K562 (cell line): ENCODE data around the gene GALK2. TPM values are rescaled to one million over a fixed set of nuclear protein-coding genes. Genes with fewer than 3 reads are reported as not detected.

Experiments used
- C11orf30 ChIP-seq: fragments of 450-650 bp; IDR thresholded peaks from 2 replicates; pipeline ENCODE4 v1.6.1; 2016; ENCODE audit warnings: low read depth, mild to moderate bottlenecking
- CBX1 ChIP-seq: sonication (generic); IDR thresholded peaks from 2 replicates; pipeline ENCODE4 v1.6.1; 2016; ENCODE audit warnings: antibody characterized with exemption, low read depth, mild to moderate bottlenecking
- CBX2 ChIP-seq: fragments of 200-600 bp; sonication (generic); IDR thresholded peaks from one replicate; pipeline ENCODE4 v1.6.1; 2012; ENCODE audit warnings: mild to moderate bottlenecking, low read length, inconsistent platforms; ENCODE audit not compliant: insufficient read depth, poor library complexity, severe bottlenecking
- FOS ChIP-seq: IDR thresholded peaks from 3 replicates; pipeline ENCODE4 v1.6.1; 2011; ENCODE audit not compliant: insufficient read length; ENCODE audit errors: extremely low read depth
- MEIS2 ChIP-seq: fragments of 450-650 bp; IDR thresholded peaks from 2 replicates; pipeline ENCODE4 v1.6.1; 2014; ENCODE audit warnings: mild to moderate bottlenecking; ENCODE audit not compliant: partially characterized antibody
- MNT ChIP-seq, 2 experiments: fragments of 450-650 bp; conservative IDR thresholded peaks; 2 replicates each; pipeline ENCODE4 v1.6.1; 2017; ENCODE audit warnings: mild to moderate bottlenecking in 2 of 2, moderate library complexity in 2 of 2
- RAD21 ChIP-seq, 2 experiments: fragments of 250-450 bp in 1 of 2; fragments of 450-650 bp in 1 of 2; sonication (Bioruptor Pico) in 1 of 2; formaldehyde crosslinking in 1 of 2; IDR thresholded peaks in 1 of 2; conservative IDR thresholded peaks in 1 of 2; 2 replicates each; pipeline versions ENCODE4 v1.4.0 to v1.8.0; 2020 to 2022; ENCODE audit warnings: mild to moderate bottlenecking in 2 of 2, moderate library complexity in 1 of 2
- RBBP5 ChIP-seq: fragments of 200-600 bp; sonication (generic); IDR thresholded peaks from 2 replicates; pipeline ENCODE4 v1.6.1; 2012; ENCODE audit warnings: borderline replicate concordance, mild to moderate bottlenecking, low read length, control low read depth, inconsistent platforms; ENCODE audit not compliant: insufficient read depth, poor library complexity, severe bottlenecking
- SETDB1 ChIP-seq: IDR thresholded peaks from one replicate; pipeline ENCODE4 v1.6.1; 2012; ENCODE audit warnings: low read length, control low read depth, inconsistent platforms
- ZBTB12 ChIP-seq: fragments of 250-450 bp; sonication (Bioruptor Pico); IDR thresholded peaks from 2 replicates; pipeline ENCODE4 v1.4.0; 2020
- polyA plus RNA-seq, 8 experiments: library from polyadenylated mRNA; depleted of rRNA in 4 of 8; stranded (reverse) in 5 of 8; unstranded in 3 of 8; fragments of >200 nt; fragmentation: Nextera tagmentation in 2 of 8; fragmentation: Illumina TruSeq in 1 of 8; extraction: Ambion mirVana in 2 of 8; extraction: Trizol in 1 of 8; gene quantifications; 2 replicates each; pipeline versions ENCODE4 v1.2.1 to v1.2.3, GENCODE V29; 2011 to 2014; ENCODE audit warnings: inconsistent platforms in 1 of 8, missing spikeins in 1 of 8
- total RNA-seq, 7 experiments: library from RNA; depleted of rRNA in 6 of 7; stranded (reverse); fragments of >200 nt in 6 of 7; fragmentation: Illumina TruSeq in 2 of 7; extraction: Trizol in 2 of 7; gene quantifications; 2 replicates each; pipeline versions ENCODE4 v1.2.1 to v1.2.3, GENCODE V29; 2011 to 2021; ENCODE audit warnings: low replicate concordance in 1 of 7

GALK2 gene
- total and polyA plus RNA-seq, 9 of the 15 experiments (the other 6 are each of a cell fraction or from before 2014, with no cell fraction given), result 32.8 to 82.0 (median 54.4) TPM

DNA sequence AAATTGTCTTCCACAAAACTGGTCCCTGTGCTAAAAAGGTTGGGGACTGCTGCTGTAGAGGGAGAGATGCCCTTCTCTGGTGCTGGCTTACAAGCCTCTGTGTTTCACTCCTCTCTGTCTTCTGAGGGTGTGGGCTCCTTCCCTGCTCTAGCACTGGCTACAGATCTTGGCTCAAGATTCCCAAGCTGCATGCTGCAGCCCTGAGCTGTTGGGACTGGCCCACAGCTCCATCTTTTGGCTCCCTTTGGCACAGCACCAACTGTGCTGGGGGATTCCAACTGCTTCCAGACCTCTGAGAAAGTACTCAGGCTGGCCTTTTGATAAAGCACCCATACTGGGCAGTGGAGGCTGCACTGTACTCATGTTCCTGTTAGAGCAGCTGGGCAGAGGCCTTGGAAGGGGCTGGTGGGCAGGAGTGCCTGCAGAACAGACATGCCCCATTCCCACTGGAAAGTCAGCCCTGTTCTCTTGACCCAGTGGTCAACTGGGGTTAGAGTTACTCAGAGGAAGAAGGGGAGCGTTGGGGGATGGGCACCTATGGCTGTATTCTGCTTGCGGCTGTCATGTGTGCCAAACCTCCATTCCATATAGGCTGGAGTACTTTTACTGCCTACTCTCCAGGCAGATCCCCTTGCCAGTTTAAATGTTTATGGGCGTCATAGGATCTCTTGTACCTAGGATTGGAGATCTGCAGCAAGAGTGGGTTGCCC lies 55.7 kb downstream of the GALK2 start (continued):
- TF ChIP-seq CBX1 (no peak), SETDB1 (no peak), C11orf30 (no peak), RAD21 (CRISPR knock-in tag; conservative IDR thresholded peaks at IDR 0.05 in 1 of 2, IDR thresholded peaks at IDR 0.05 in 1 of 2) (peak; percentile 59 to 81), ZBTB12 (CRISPR knock-in tag) (no peak), FOS (no peak), CBX2 (no peak), MNT (conservative IDR thresholded peaks at IDR 0.05) (peak; percentile 50 to 68; a peak in 2 of 4 replicates), MEIS2 (no peak), RBBP5 (no peak)
